HCT116 (cell line): ENCODE measurements around the gene RFTN1. TPM values are rescaled to one million over a fixed set of nuclear protein-coding genes. Genes with fewer than 3 reads are reported as not detected.

Experiments
- ATAC-seq: fragments of 200-7000 bp; cut with Tn5 transposase; 2 replicates; pipeline ENCODE4 v1.9.1; 2020; ENCODE audit warnings: mild to moderate bottlenecking, moderate library complexity
- BruUV-seq: library from RNA; stranded (reverse); fragments of 400-500 nt; replicated peaks from 2 replicates; lab custom pipeline; 2021; lab: Mats Ljungman, UMichigan
- CTCF ChIA-PET: fragments of 300-600 bp; sonication (Branson Sonifier 250); formaldehyde crosslinking; loops from one replicate; lab custom pipeline; 2021; ENCODE audit warnings: antibody characterized with exemption; lab: Charles Lee
- POLR2A ChIA-PET: fragments of 300-600, 350-600 bp; sonication (Branson Sonifier 250); formaldehyde crosslinking; loops from one replicate; lab custom pipeline; 2021; ENCODE audit warnings: antibody characterized with exemption; lab: Charles Lee
- RAD21 ChIA-PET, 2 experiments: fragments of 300-600 bp; sonication (Branson Sonifier 250); formaldehyde crosslinking; loops; one replicate each; lab custom pipeline; 2023; ENCODE audit warnings: low total read pairs in 2 of 2; ENCODE audit not compliant: uncharacterized antibody in 2 of 2, unreplicated experiment in 2 of 2, low non-redundant PET in 1 of 2; lab: Charles Lee
- DNase-seq: peaks from one replicate; pipeline ENCODE4 v3.0.0-alpha.2; 2010; ENCODE audit warnings: low read depth, low spot score
- H2AFZ ChIP-seq: fragments of 200-600 bp; shearing (Covaris generic), sonication (generic); 2 replicates; pipeline ENCODE4 v1.6.1; 2017; ENCODE audit warnings: low read depth, mixed run types, mixed read lengths, antibody characterized with exemption, low read length; ENCODE audit not compliant: poor library complexity, severe bottlenecking
- H3K27ac ChIP-seq: 2 replicates; pipeline ENCODE4 v1.5.1; 2012; ENCODE audit warnings: low read depth, low read length
- H3K27me3 ChIP-seq: fragments of 200-600 bp; sonication (generic); 2 replicates; pipeline ENCODE4 v1.6.1; 2016; ENCODE audit warnings: mixed run types, low read length, mixed read lengths; ENCODE audit not compliant: insufficient read depth
- H3K36me3 ChIP-seq, 2 experiments: fragments of 200-500 bp in 1 of 2; fragments of 200-600 bp in 1 of 2; sonication (Bioruptor generic) in 1 of 2; sonication (generic) in 1 of 2; 2 replicates each; pipeline versions ENCODE4 v1.5.1 to v1.6.1; 2014 to 2016; ENCODE audit warnings: low read length in 2 of 2, inconsistent platforms in 1 of 2, mixed read lengths in 1 of 2, mixed run types in 1 of 2; ENCODE audit not compliant: insufficient read depth in 2 of 2, control insufficient read depth in 1 of 2
- H3K4me1 ChIP-seq, 2 experiments: fragments of 200-600 bp in 1 of 2; sonication (generic) in 1 of 2; 2 replicates each; pipeline versions ENCODE4 v1.5.1 to v1.6.1; 2012 to 2017; ENCODE audit warnings: low read length in 2 of 2, inconsistent platforms in 1 of 2, mild to moderate bottlenecking in 1 of 2, mixed read lengths in 1 of 2, mixed run types in 1 of 2, moderate library complexity in 1 of 2; ENCODE audit not compliant: insufficient read depth in 2 of 2, control insufficient read depth in 1 of 2
- H3K4me2 ChIP-seq: fragments of 200-600 bp; sonication (generic); 2 replicates; pipeline ENCODE4 v1.6.1; 2017; ENCODE audit warnings: mixed run types, low read length, mixed read lengths
- H3K4me3 ChIP-seq, 2 experiments: fragments of 200-600 bp in 1 of 2; sonication (generic) in 1 of 2; replicated peaks in 1 of 2; 2 replicates each; pipeline ENCODE4 v1.5.1; 2011 to 2016; ENCODE audit warnings: low read length in 2 of 2, control low read depth in 1 of 2, low read depth in 1 of 2, mild to moderate bottlenecking in 1 of 2, mixed read lengths in 1 of 2, mixed run types in 1 of 2
- H3K79me2 ChIP-seq: fragments of 200-600 bp; sonication (generic); 2 replicates; pipeline ENCODE4 v1.6.1; 2017; ENCODE audit warnings: mild to moderate bottlenecking, mixed run types, low read length, moderate library complexity, mixed read lengths; ENCODE audit not compliant: insufficient read depth
- H3K9ac ChIP-seq: fragments of 200-600 bp; sonication (generic); 2 replicates; pipeline ENCODE4 v1.6.1; 2016; ENCODE audit warnings: low read length, mixed read lengths
- H3K9me2 ChIP-seq: fragments of 200-600 bp; sonication (generic), shearing (Covaris generic); 2 replicates; pipeline ENCODE4 v1.6.1; 2017; ENCODE audit warnings: mixed run types, mild to moderate bottlenecking, moderate library complexity; ENCODE audit not compliant: insufficient read depth
- H3K9me3 ChIP-seq, 2 experiments: fragments of 200-500 bp in 1 of 2; fragments of 200-600 bp in 1 of 2; sonication (Bioruptor generic) in 1 of 2; sonication (generic) in 1 of 2; 2 replicates each; pipeline ENCODE4 v1.6.1; 2014 to 2017; ENCODE audit warnings: low read length in 2 of 2, mixed read lengths in 2 of 2, inconsistent platforms in 1 of 2, low read depth in 1 of 2, mild to moderate bottlenecking in 1 of 2, mixed run types in 1 of 2, moderate library complexity in 1 of 2; ENCODE audit not compliant: control insufficient read depth in 1 of 2, insufficient read depth in 1 of 2
- H4K20me1 ChIP-seq: fragments of 200-600 bp; sonication (generic), shearing (Covaris generic); 2 replicates; pipeline ENCODE4 v1.6.1; 2017; ENCODE audit warnings: mixed run types, mild to moderate bottlenecking, moderate library complexity; ENCODE audit not compliant: insufficient read depth
- ELF1 ChIP-seq: IDR thresholded peaks from 2 replicates; pipeline ENCODE4 v1.6.1; 2012; ENCODE audit warnings: low read depth, borderline replicate concordance
- EZH2phosphoT487 ChIP-seq: fragments of 200-600 bp; IDR thresholded peaks from 2 replicates; pipeline ENCODE4 v1.6.1; 2018; ENCODE audit warnings: antibody characterized with exemption, borderline replicate concordance
- MAX ChIP-seq: IDR thresholded peaks from 2 replicates; pipeline ENCODE4 v1.6.1; 2012
- RAD21 ChIP-seq: IDR thresholded peaks from 2 replicates; pipeline ENCODE4 v1.6.1; 2012; ENCODE audit warnings: low read depth, mild to moderate bottlenecking
- REST ChIP-seq: IDR thresholded peaks from 2 replicates; pipeline ENCODE4 v1.6.1; 2012; ENCODE audit warnings: low read depth
- SIN3A ChIP-seq: IDR thresholded peaks from 2 replicates; pipeline ENCODE4 v1.6.1; 2012; ENCODE audit warnings: low read depth
- SP1 ChIP-seq: IDR thresholded peaks from 2 replicates; pipeline ENCODE4 v1.6.1; 2012; ENCODE audit warnings: low read depth
- SRF ChIP-seq: IDR thresholded peaks from 2 replicates; pipeline ENCODE4 v1.6.1; 2012; ENCODE audit warnings: low read depth
- ZFX ChIP-seq: fragments of 450-650 bp; IDR thresholded peaks from 2 replicates; pipeline ENCODE4 v1.6.1; 2017
- intact Hi-C: fragments of 100-400 bp; cut with micrococcal nuclease; formaldehyde crosslinking; loops from 2 replicates; pipeline ENCODE4 v1.10.0; 2022
- total RNA-seq: library from RNA; stranded (reverse); gene quantifications from one replicate; pipeline ENCODE4 v1.2.1, GENCODE V29; 2021; ENCODE audit not compliant: unreplicated experiment

RFTN1 gene
- total RNA-seq, 1 experiment from 2014 or later, result 3.9 TPM

GRCh38 chr3:16308727-16309126 lies 204.8 kb downstream of the RFTN1 start:
- no peaks in the 10 kb centered on the region for H3K27me3 ChIP-seq
- no peaks in the 10 kb centered on the region; the same call in 1 of the 2 replicates for H3K79me2 ChIP-seq
- H2AFZ ChIP-seq, result no peak overlapping the region
- DNase-seq (no peak), ATAC-seq (no peak)
- ChIA-PET POLR2A (no interaction called here), CTCF (interaction anchor here (0.9 kb wide), 1 partner anchor 18 kb away, joined by 3 read pairs; no protein-coding TSS in a partner anchor), RAD21 (no interaction called here)
- TF ChIP-seq ZFX, result no peak
- TF ChIP-seq ELF1, result no peak
- TF ChIP-seq REST, result no peak
- no peak for TF ChIP-seq EZH2phosphoT487
- no peak for TF ChIP-seq SP1
- TF ChIP-seq SRF, result no peak
- TF ChIP-seq RAD21, result no peak
- no peak for TF ChIP-seq MAX
- no peak for TF ChIP-seq SIN3A
- H3K4me2 ChIP-seq, result no peak overlapping the region
- no peaks in the 10 kb centered on the region for H3K9me2 ChIP-seq
- peaks cover 7 to 17% of the 10 kb centered on the region in 2 experiments; a peak in 3 of 4 replicates for H3K4me1 ChIP-seq
- H4K20me1 ChIP-seq, result no peaks in the 10 kb centered on the region
- H3K9ac ChIP-seq, result no peak overlapping the region
- BruUV-seq, result no TSS peak
- peaks cover 0 to 4% of the 10 kb centered on the region in 2 experiments; a peak in 2 of 4 replicates for H3K36me3 ChIP-seq
- H3K4me3 ChIP-seq, result no peak overlapping the region
- no peaks in the 10 kb centered on the region for H3K9me3 ChIP-seq
- intact Hi-C loops, result no loop called here
- H3K27ac ChIP-seq, result no peak overlapping the region
